Lung (tissue), 12 donors: Measurements from ENCODE around the gene GPRIN1. TPM values are rescaled to one million over a fixed set of nuclear protein-coding genes. Genes with fewer than 3 reads are reported as not detected.

Source experiments
- ATAC-seq: fragments of 200-7000 bp; cut with Tn5 transposase; one replicate; pipeline ENCODE4 v1.9.1; 2020; ENCODE audit warnings: moderate number of reproducible peaks; ENCODE audit not compliant: insufficient read depth, low FRiP score
- DNase-seq, 3 donors: peaks; one replicate each; pipeline ENCODE4 v3.0.0-alpha.2; 2013 to 2017
- H3K27ac ChIP-seq, 2 donors: one replicate each; pipeline ENCODE4 v1.5.1; 2013; ENCODE audit warnings: mild to moderate bottlenecking in 2 of 2, moderate library complexity in 2 of 2, control low read depth in 1 of 2, inconsistent platforms in 1 of 2, low read depth in 1 of 2, low read length in 1 of 2
- H3K27me3 ChIP-seq, 3 donors: one replicate each; pipeline ENCODE4 v1.5.1; 2013; ENCODE audit warnings: low read length in 2 of 3; ENCODE audit not compliant: control insufficient read depth in 3 of 3, insufficient read depth in 3 of 3
- H3K36me3 ChIP-seq, 4 donors: one replicate each; pipeline ENCODE4 v1.5.1; 2013; ENCODE audit warnings: low read length in 4 of 4, mild to moderate bottlenecking in 1 of 4, moderate library complexity in 1 of 4; ENCODE audit not compliant: control insufficient read depth in 4 of 4, insufficient read depth in 4 of 4
- H3K4me1 ChIP-seq, 5 donors: one replicate each; pipeline ENCODE4 v1.5.1; 2013; ENCODE audit warnings: low read length in 5 of 5, mild to moderate bottlenecking in 2 of 5, moderate library complexity in 1 of 5; ENCODE audit not compliant: control insufficient read depth in 5 of 5, insufficient read depth in 5 of 5
- H3K4me3 ChIP-seq: one replicate; pipeline ENCODE4 v1.5.1; 2013; ENCODE audit warnings: mild to moderate bottlenecking, control low read depth, moderate library complexity
- H3K9ac ChIP-seq, 2 donors: one replicate each; pipeline ENCODE4 v1.5.1; 2013; ENCODE audit warnings: low read length in 2 of 2, control low read depth in 1 of 2; ENCODE audit not compliant: insufficient read depth in 1 of 2
- H3K9me3 ChIP-seq, 4 donors: one replicate each; pipeline ENCODE4 v1.5.1; 2013; ENCODE audit warnings: low read length in 3 of 4, mild to moderate bottlenecking in 1 of 4, moderate library complexity in 1 of 4; ENCODE audit not compliant: control insufficient read depth in 4 of 4, insufficient read depth in 3 of 4
- whole genome bisulfite sequencing, 2 donors: extraction: QIAGEN DNeasy Blood & Tissue Kit; methylation state at CpG; one replicate each; pipeline ENCODE4 v1.1.7; 2013; 5-methylcytosine and 5-hydroxymethylcytosine counted together
- polyA plus RNA-seq, 2 donors: library from polyadenylated mRNA; stranded (reverse); fragments of 200-250 nt; gene quantifications; one replicate each; pipeline ENCODE4 v1.2.1, GENCODE V29; 2013
- total RNA-seq, 2 donors: library from RNA; depleted of rRNA in 1 of 2; stranded (reverse); fragments of >200 nt in 1 of 2; gene quantifications; one replicate each; pipeline ENCODE4 v1.2.1, GENCODE V29; 2014 to 2021
- TF ChIP-seq, protein P1 (sequence below): IDR thresholded peaks from 2 replicates; pipeline ENCODE4 v1.5.1; 2012; ENCODE audit warnings: mild to moderate bottlenecking; ENCODE audit errors: control extremely low read depth, extremely low read depth
- donor health status: control.
- donor health status: control.
- donor health status: Bipolar disorder and iron deficiency.
- donor health status: healthy.
- donor health status: DM: yes; HTN: yes; CAD: no.

Gene GPRIN1
- total and polyA plus RNA-seq, 4 donors, result 0.39 to 1.1 (median 0.82) TPM

DNA sequence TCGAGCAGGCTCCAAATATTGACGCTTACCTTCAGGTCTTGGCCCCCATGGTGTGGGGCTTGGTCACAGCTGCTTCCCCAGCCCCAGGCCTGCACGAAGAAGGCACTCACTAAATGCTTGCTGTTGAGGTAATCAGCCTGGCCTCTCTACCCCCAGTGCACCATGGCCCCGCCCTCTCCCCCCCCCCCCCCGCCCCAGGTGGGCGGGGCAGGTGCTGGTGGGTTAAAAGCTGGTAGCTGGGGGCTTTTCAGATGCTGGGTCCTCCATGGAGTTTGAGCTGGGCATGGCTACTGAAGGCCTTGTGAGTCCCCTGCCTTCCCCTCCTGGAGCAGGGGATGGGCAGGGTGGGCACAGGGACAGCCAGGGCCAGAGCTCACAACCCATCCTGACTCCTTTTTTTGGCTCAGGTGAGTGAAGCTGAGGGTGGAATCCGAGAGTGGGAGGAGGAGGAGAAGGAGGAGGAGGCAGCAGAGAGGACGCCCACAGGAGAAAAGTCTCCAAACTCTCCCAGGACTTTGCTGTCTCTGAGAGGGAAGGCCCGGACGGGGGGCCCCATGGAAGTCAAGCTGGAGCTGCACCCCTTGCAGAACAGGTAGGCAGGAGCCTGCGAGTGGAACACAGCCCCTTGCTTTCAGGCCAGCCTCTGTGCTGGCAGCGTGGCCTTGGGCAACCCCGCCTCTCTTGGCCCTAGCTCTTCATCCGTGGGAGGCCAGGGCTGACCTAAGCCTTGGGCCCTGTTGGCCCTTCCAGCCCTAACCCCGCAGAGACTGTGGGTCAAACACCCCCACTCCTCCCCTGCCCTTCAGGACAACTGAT, 32.9 kb upstream of the GPRIN1 start:
- no peaks in the 10 kb centered on the region for H3K36me3 ChIP-seq
- no peak for ATAC-seq

DNA sequence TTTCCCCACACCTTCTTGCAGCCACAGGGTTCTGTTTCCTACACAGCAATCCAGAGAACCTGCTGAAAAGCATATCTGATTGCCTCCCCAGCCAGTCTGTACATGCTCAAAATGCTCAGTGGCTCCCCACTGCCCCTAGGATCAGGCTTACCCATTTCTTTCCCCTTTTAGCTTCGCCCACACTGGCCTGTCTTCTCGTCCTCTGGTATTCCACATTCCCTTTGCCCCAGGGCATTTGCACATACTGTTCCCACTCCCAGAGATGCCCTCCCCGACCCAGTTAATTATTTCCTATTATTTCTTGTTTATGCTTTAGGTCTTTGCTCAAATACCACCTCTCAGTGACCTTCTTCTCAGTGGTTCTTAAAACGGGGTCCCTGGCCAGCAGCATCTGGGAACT, 30.7 kb upstream of the GPRIN1 start:
- no peak for DNase-seq
- H3K27ac ChIP-seq, result no peak overlapping the region
- peaks cover 0 to 4% (median 3%) of the 10 kb centered on the region in 3 donors for H3K27me3 ChIP-seq
- H3K4me1 ChIP-seq, result no peaks in the 10 kb centered on the region
- ATAC-seq, result no peak
- peaks cover 0 to under 1% (median 0%) of the 10 kb centered on the region in 4 donors for H3K9me3 ChIP-seq
- TF ChIP-seq, protein P1, sequence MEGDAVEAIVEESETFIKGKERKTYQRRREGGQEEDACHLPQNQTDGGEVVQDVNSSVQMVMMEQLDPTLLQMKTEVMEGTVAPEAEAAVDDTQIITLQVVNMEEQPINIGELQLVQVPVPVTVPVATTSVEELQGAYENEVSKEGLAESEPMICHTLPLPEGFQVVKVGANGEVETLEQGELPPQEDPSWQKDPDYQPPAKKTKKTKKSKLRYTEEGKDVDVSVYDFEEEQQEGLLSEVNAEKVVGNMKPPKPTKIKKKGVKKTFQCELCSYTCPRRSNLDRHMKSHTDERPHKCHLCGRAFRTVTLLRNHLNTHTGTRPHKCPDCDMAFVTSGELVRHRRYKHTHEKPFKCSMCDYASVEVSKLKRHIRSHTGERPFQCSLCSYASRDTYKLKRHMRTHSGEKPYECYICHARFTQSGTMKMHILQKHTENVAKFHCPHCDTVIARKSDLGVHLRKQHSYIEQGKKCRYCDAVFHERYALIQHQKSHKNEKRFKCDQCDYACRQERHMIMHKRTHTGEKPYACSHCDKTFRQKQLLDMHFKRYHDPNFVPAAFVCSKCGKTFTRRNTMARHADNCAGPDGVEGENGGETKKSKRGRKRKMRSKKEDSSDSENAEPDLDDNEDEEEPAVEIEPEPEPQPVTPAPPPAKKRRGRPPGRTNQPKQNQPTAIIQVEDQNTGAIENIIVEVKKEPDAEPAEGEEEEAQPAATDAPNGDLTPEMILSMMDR, result no peak
- no peaks in the 10 kb centered on the region for H3K36me3 ChIP-seq
- no peak overlapping the region for H3K4me3 ChIP-seq
- no peak overlapping the region for H3K9ac ChIP-seq
- WGBS, 2 donors, result 76 to 83% methylated on average over 4 of the region's 4 CpGs

More for the DNA sequence above, 32.9 kb upstream of the GPRIN1 start:
- no peak overlapping the region for H3K27ac ChIP-seq
- TF ChIP-seq, protein P1, result no peak
- H3K9ac ChIP-seq, result no peak overlapping the region
- H3K9me3 ChIP-seq, result no peaks in the 10 kb centered on the region
- DNase-seq, result no peak
- peaks cover 0 to 6% (median 2%) of the 10 kb centered on the region in 5 donors for H3K4me1 ChIP-seq
- H3K27me3 ChIP-seq, result peaks cover 0 to 3% (median 0%) of the 10 kb centered on the region in 3 donors
- WGBS, 2 donors, result 57 to 70% methylated on average over 14 to 15 of the region's 15 CpGs
- H3K4me3 ChIP-seq, result no peak overlapping the region

DNA sequence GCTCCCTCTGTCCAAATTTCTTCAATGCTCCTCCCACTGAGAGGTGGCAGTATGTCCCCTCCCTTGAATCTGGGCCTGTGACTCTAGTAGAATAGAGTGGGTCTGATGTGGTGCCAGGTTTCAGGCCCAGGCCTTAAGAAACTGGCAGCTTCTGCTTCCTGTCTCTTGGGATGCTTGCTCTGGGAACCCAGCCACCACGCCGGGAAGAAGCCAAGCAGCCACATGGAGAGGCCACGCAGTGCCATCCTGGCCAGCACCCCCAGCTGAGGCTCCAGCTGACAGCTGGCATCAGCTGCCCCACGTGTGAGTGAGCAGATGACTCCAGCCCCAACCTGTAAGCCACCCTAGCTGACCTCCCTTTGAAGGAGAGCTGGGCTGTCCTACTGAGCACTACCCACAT, 30.0 kb upstream of the GPRIN1 start:
- peaks cover 0 to 9% (median 3%) of the 10 kb centered on the region in 3 donors for H3K27me3 ChIP-seq
- ATAC-seq, result no peak
- no peak overlapping the region for H3K9ac ChIP-seq
- H3K27ac ChIP-seq, result no peak overlapping the region
- no peaks in the 10 kb centered on the region for H3K36me3 ChIP-seq
- no peak overlapping the region for H3K4me3 ChIP-seq
- peak; percentile 52 to 76 (median 65) for DNase-seq
- no peaks in the 10 kb centered on the region for H3K4me1 ChIP-seq
- H3K9me3 ChIP-seq, result peaks cover 0 to 4% (median 0%) of the 10 kb centered on the region in 4 donors
- WGBS, 2 donors, result 54 to 61% methylated on average over 4 of the region's 4 CpGs
- TF ChIP-seq, protein P1, result no peak
